Measurements from ENCODE around the gene NKX3-2.
"Not testable (repeated sequence)": the region's sequence is repeated elsewhere in the genome, so short reads cannot be mapped to it uniquely, and the experiment has no call there.

The NKX3-2 gene
- total RNA-seq, result 0 reads per million in 3 experiments

DNA sequence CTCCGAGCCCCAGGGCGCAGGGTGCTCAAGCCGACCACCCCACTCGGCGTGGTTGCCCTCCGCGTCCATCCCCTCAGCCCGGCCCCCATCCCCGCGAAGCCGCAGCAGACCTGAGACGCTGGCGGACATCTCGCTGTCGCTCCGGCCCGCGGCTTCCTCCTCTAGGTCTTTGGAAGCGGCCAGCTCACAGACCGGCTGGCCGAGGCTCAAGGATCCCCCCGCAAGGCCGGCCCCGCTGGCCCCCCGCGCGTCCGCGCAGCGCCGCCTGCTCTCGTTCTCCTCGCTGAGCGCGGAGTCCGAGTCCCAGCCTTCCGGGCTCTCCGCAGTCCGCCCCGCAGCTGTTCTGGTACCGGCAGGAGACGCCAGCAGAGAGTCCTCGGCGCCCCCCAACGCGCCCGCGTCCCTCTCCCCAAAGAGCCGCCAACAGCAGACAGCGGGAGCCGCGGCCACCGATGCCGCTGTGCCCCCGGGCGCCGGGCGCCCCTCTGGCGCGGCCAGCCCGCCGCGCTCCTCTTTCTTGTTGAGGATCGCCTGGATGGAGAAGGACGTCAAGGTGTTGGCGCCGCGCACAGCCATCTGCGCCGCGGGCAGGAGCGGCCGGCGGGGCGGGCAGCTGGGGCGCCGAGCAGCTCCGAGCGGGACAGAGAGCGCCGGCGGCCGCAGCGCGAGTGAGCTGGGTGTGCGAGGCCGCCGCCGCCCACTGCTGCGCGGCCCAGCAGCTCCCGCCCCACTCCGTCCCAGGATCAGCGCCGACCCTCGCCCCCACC, at the start of gene NKX3-2:
NKX3-2 (minus strand) TSS at position 670 of the 767 bp plus-strand sequence; CDS start at position 576, 94 bp downstream.
- DNase-seq, result no peak

DNA sequence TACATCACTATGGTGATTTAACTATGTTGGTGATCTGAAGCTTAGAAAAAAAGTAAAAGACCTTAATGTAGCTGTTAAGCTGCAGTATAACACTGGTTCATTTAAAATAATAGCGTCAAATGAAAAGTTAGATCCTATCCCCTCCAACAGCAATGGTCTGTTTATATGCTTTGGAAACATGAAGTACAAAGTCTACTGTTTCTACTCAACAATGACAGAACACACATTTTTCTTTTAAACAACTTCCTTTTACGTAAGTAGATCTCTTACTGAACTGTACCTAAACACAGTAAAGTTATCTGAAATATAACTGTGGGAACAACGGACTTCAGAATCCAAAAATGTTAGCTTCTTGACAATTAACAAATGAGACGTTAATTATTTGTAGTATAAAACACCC, 47.9 kb upstream of the NKX3-2 start:
- DNase-seq, result no peak

GRCh38 chr4:13590766-13591165, 46.5 kb upstream of the NKX3-2 start:
- no peak for DNase-seq

DNA sequence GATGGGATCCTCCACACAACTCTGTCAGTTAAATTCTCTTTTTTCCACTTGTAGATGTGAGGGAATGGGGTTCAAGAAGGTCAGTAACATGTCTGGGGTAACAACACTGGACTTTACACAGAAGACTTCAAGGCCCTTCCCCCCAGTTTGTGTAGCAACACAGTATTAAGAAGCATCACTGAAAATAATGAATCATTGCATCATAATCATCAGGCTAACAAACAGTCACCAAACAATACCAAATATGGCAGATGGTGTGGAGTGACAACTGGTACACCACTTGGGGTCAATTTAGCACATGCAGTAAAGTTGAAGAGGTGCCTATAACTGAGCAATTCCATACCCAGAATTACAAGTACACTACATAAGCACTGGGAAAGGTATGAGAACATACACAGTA, 44.6 kb upstream of the NKX3-2 start:
- no peak for DNase-seq

- DNase-seq, result no peak
These were observed 40.2 kb upstream of the NKX3-2 start for GRCh38 chr4:13584481-13584880.

DNA sequence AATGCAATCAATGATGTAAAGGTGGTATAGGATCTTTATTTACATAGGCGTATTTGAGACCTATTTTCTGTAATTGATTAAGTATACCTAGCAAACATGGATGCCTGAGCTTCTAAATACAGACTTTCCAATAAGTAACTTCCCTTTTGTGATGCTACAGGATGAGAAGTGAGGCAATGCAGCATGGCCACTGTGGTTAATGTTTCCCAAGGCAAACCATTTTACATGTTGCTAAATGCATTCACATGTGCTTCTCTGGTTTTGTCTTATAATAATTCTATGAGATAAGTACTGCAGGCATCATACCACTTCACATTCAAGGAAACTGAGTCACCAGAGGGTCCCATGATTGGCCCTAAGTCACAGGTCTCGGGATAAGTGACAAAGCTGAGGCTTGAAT, 35.7 kb upstream of the NKX3-2 start:
- DNase-seq, result no peak

- no peak for DNase-seq
These were observed 33.4 kb upstream of the NKX3-2 start for GRCh38 chr4:13577660-13578059.

DNA sequence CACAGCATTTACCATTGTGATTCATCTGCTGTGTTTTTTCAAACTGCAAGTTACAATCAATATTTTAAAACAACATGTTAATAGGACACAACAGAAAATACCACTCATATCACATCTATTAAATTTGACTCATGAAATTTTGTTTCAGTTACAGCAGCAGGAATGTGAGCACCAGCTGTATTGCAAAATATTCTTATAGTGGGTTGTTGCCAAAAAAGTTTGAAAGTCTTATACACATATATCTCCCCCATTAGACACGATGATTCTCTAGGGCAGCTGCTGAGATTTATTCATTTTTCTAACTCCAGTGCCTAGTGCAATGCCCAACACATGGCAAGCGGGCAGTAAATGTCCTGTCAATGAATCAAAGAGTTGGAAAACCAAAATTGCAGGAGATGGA, 26.6 kb upstream of the NKX3-2 start:
- no peak for DNase-seq

GRCh38 chr4:13567125-13567524, 22.8 kb upstream of the NKX3-2 start:
- no peak for DNase-seq

DNA sequence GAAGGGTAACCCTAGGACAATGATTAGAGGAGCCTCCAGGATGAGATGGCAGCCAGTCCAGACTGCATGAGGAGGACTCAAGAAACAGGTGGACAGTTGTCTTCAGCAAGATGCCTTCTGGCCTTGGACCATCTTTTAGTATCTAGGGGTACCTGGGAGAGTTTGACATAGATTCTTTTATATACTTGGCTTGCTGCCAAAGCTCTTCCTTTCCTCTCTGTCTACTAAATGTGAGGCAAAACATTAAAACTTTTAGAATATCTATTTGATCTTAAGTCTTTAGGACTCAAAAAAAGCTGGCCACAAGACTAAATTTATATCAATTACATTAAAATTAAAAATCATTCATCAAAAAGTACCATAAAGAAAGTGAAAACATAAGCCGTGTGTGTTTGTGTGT, 18.6 kb upstream of the NKX3-2 start:
- DNase-seq, result no peak

DNA sequence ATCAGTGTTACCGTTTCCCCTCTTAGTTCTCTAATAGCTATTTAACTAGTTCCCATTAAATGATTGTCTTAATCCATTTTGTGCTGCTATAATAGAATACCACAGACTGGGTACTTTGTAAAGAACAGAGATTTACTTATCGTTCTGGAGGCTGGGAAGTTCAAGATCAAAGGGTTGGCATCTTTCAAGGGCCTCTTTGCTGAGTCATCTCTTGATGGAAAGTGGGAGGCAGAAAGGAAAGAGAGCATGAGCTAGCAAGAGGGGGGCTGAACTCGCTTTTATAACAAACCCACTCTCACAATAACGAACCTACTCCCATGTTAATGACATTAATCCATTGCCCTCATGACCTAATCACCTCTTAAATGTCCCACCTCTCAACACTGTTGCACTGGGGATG, 17.4 kb upstream of the NKX3-2 start:
- no peak for DNase-seq

- not testable (repeated sequence) for DNase-seq
These were observed 15.8 kb upstream of the NKX3-2 start for GRCh38 chr4:13560111-13560510.

GRCh38 chr4:13559413-13559812, 15.1 kb upstream of the NKX3-2 start:
- no peak for DNase-seq

- DNase-seq, result no peak
These were observed 14.6 kb upstream of the NKX3-2 start for GRCh38 chr4:13558881-13559280.

DNA sequence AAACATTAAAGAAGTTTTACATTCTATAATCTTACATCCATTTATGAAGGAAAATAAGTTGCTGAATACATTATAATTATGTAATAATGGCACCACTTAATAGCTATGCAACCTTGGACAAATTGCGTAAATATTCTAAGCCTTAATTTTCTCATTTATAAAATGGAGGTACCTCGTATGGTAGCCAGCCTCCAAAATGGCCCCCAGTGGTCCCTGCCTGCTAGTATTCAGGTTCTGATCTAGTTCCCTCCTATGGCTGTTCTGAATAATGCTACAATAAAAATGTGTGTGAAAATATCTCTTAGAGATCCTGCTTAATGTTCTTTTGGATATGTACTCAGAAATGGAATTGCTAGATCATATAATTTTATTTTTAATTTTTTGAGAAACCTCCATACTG, 11.0 kb upstream of the NKX3-2 start:
- no peak for DNase-seq

- DNase-seq, result no peak
These were observed 8.8 kb upstream of the NKX3-2 start for GRCh38 chr4:13553081-13553480.

GRCh38 chr4:13548984-13549546, 4.8 kb upstream of the NKX3-2 start:
- peak; percentile 68 for DNase-seq

- no peak for DNase-seq
These were observed 4.0 kb upstream of the NKX3-2 start for GRCh38 chr4:13548059-13548983.

DNA sequence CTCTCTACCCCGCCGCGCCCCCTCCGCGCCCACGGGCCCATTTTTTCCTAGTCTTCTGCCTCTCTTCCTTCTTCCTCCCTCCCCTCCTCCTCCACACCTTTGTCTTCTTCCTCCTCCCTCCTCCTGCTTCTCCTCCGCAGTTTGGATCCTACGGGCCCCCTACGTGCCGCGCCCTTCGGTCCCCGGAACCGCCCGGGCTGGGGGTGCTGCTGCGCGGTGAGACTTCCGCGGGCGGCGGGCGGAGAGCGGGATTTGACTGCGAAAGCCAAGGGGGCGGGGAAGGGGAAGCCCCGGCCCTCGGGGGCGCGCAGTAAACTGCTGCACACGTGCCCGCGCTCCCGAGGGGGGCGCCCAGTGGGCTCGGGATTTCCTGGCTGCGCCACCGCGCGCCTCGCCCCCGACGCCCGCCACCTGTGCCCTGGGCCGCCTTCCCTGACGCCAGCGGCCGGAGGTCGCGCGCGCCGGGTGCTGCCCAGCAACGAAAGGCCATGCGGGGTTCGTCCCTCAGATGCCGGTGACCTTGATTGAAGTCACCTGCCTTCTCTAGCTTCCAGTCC, 3.3 kb upstream of the NKX3-2 start:
- no peak for DNase-seq

DNA sequence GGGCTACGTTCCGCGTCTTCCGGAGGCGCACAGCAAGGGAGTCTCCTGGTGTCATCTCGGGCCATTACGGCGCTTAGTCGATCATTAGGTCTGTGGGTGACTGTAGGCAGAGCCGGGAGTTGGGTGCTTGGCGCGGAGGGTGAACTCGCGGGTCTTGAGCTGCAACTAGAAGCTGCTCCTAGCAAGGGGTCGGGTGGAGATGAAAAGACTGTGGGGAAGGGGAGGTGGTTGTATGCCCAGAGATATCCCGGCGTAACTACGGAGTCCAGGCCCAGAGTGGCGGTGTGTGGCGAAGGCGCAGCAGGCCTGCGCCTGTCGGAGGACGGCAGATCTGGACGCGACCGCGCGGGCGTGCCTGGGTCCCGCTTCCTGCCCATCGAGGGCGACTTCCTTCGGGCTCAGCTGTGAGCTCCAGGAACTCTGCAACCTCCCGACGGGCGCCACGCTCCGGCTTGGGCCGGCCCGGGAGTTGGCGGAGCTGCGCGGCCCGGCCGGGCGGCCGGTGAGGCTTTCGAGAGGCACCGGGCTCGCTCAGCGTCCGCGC, 2.7 kb upstream of the NKX3-2 start:
- DNase-seq, result no peak

- no peak for DNase-seq
These were observed 2.0 kb upstream of the NKX3-2 start for GRCh38 chr4:13546142-13546940.

DNA sequence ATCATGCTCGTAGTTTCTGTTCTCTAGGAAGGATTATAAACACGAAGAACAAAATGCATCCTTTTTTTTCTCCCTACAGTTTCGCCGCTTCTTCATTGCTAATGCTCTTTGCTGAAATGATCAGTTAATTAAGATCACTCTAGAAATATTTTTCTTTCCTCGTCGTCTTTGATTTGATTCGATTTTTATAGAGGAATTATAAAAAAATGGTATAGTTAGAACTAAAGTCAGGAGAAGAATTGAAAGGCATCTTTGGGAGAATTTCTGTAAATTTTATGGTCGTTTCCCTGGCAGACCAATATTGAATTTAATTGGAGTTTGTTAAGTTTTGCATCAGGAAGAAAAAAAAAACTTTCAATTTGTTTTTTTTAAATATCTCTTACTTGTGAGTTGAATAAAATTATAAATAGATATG, 1.1 kb upstream of the NKX3-2 start:
- DNase-seq, result no peak

Measured in central memory CD4-positive, alpha-beta T cell (primary cell).